ENCODE data around the gene CHST9. TPM values are rescaled to one million over a fixed set of nuclear protein-coding genes. Genes with fewer than 3 reads are reported as not detected.
"Not testable (repeated sequence)": the region's sequence is repeated elsewhere in the genome, so short reads cannot be mapped to it uniquely, and the experiment has no call there.

Gene CHST9
- total RNA-seq, 1 donor from 2014 or later: not detected

DNA sequence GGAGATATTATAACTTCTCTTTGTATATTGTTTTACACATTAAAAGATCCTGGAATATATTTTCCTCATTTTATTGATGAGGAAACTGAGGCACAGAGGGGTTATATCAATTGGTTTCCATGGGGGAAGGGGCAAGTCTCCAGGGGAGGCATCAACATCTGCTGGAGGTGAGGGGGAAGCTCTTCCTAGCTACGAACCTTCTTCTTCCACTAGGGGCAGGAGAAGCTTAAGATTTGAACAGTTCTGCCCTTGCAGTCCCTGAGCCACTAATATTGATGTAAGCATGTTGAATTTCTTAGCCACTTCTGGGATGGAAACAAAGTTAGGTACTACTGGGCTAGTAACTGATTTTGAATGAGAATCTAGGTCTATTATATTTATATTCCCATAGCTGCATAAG lies 179.5 kb downstream of the CHST9 start:
- no peak for DNase-seq (ENCODE audit: low read depth in 2 of 2)

- no peak for DNase-seq (ENCODE audit: low read depth in 2 of 2)
Measured at GRCh38 chr18:27004056-27004829, 180.9 kb downstream of the CHST9 start.

GRCh38 chr18:26999797-27000196 lies 185.3 kb downstream of the CHST9 start:
- no peak for DNase-seq (ENCODE audit: low read depth in 2 of 2)

- no peak for DNase-seq (ENCODE audit: low read depth in 2 of 2)
Measured at GRCh38 chr18:26993568-26993967, 191.5 kb downstream of the CHST9 start.

GRCh38 chr18:26992926-26993325 lies 192.2 kb downstream of the CHST9 start:
- no peak for DNase-seq (ENCODE audit: low read depth in 2 of 2)

DNA sequence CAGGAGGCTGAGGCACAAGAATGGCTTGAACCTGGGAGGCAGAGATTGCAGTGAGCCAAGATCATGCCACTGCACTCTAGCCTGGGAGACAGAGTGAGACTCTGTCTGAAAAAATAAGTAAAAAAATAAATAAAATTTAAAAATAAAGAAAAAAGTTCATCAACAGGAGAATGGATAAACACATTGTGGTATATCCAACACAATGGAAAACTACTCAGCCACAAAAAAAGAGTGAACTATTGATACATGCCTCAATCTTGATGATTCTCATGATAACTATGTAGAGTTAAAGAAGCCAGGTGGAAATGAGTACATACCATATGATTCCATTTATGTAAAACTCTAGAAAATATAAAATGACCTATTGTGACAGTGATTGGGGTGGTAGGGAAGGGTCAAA lies 195.3 kb downstream of the CHST9 start:
- no peak for DNase-seq (ENCODE audit: low read depth in 2 of 2)

DNA sequence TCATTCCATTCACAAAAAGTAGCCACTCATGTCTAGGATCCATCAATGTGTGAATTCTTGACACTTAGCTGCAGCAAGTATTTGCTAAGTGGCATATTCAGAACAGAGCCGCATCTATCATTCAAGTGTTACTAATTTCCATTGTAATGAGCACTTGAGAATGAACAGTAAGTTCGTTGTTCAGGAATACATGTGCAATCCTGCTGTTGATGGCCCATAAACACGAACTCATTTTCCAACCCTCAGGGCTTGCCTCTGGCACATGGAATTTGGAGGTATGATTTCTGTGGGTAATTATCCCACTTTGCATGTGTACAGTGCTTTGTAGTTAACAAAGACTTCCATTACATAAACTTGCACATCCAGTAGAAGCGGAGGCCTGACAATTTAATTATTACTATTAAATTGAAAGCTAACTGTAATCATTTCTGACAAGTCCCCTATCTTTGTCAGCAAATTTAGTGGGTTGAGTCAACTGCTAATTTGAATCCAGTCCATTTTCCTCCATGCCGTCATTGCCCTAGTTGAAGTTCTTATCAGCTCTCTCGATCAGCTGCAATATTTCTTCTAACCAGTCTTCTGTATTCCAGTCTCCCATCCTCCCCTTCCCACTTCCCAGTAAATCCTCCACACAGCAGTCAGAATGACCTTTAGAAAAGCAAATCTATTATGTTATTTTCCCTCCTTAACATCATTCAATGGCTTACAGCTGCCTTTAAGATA lies 203.6 kb downstream of the CHST9 start:
- DNase-seq (ENCODE audit: low read depth in 2 of 2): no peak

DNA sequence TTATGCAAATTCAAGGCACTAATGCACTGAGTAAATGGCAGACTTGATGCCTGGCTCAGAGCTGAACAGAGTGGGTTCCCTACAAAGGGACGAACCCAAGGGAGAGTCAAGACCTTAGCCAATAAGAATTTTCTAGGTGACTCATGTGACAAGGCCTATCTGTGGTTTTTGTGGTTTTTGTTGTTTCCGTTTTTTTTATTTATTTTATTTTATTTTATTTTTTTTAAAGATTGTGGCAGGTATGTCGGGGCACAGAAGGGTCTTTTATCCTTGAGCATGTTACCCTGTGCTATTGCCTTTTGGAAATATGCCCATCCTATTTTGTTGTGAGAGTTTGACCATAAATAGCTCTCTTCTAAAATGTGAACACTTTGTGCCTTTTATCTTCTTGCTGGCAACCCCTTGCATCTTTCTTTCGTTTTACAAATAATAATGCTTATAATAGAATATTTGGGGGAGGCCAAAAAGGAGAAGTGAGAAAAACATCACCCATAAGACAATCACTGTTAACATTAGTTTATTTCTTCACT lies 206.2 kb downstream of the CHST9 start:
- no peak for DNase-seq (ENCODE audit: low read depth in 2 of 2)

GRCh38 chr18:26977781-26978180 lies 207.3 kb downstream of the CHST9 start:
- DNase-seq (ENCODE audit: low read depth in 2 of 2): no peak

DNA sequence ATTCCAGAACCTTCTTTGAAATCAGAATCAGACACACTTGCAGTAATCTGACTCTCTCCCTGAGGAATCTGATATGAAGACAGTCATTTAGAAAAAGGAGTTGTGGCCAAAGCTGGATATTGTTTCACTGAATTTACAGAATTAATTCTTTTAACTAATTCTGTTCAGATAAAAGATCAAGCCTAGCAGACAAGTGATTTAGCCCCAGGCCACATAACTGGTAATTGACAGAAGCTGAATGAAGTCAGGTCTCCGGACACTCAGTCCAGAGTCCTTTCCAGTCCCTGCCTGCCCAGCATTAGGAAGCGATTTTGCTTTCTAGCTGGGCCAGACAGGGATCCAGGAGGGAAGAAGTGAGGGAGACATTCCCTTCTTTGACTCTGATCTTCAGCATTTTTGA lies 208.9 kb downstream of the CHST9 start:
- DNase-seq (ENCODE audit: low read depth in 2 of 2): no peak

GRCh38 chr18:26972549-26972948 lies 212.6 kb downstream of the CHST9 start:
- not testable (repeated sequence) for DNase-seq (ENCODE audit: low read depth in 2 of 2)

DNA sequence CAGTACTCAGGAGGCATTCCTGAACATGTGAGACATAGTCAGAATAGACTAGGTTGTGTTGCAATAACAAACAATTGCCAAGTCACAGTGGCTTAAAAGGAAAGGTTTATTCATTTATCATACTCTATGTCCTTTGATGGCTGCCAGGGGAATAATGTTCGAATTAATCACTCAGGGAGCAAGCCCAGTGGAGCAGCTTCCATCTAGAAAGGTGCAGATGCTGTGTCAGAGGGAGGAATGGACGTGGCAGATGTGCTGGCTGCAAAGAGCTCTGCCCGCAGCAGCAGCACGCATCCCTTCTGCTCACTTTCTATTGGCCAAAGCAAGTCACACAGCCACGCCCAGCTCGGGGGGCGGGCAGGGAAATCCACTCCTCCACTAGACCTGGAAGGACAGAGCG lies 213.7 kb downstream of the CHST9 start:
- no peak for DNase-seq (ENCODE audit: low read depth in 2 of 2)

DNA sequence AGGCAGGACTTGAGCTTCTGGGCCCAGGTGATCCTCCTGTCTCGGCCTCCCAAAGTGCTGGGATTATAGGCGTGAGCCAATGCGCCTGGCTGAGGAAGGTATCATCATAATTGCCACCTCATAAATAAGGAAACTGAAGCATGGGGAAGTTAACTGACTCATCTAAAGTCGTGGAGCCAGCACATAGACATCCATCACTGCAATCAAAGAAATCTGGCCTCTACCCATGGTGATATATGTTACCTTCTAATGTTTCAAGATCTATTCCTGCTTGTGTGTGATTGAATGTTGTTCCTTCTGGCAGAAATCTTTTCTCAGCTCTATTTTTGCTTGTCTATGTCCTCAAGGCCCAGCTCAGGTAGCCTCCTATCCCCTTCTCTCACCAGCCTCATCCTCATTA lies 214.5 kb downstream of the CHST9 start:
- DNase-seq (ENCODE audit: low read depth in 2 of 2): no peak

DNA sequence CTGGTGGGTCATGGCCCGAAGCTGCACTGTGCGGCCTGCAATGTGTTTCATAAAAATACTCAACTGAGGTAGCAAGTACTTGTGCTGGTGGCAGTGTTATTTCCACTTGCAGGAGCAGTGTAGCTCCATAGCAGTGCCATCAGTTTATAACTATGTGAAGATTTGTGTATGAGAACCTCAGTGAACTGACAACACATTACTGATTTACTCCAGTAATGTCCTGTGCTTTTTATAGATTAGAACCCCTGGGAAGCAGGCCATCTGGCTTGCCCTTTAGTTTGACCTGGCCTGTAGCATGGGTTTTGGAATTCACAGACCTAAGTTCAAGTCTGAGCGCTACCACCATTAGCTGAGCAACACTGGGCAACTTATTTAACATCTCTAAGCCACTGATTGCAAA lies 219.9 kb downstream of the CHST9 start:
- DNase-seq (ENCODE audit: low read depth in 2 of 2): no peak

DNA sequence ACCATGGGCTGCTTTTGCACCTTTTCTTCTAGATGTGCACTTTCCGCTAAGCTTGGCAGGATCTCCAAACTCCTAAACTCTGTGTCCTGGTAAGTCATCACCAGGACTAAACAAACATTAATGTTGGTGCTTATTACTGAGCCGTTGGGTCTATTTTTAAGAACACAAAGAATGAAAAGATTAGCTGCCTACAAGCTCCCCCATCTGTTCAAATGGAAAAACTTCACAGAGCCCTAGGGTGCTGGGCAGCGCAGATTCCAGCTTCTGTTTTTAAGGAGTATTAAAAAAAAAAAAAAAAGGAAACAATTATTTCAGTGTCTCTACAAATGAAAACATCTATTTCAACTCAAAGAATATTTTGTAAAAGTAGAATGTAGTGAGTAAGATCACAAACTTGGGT lies 221.8 kb downstream of the CHST9 start:
- no peak for DNase-seq (ENCODE audit: low read depth in 2 of 2)

- no peak for DNase-seq (ENCODE audit: low read depth in 2 of 2)
Measured at GRCh38 chr18:26961839-26962238, 223.3 kb downstream of the CHST9 start.

- no peak for DNase-seq (ENCODE audit: low read depth in 2 of 2)
Measured at GRCh38 chr18:26960911-26961310, 224.2 kb downstream of the CHST9 start.

GRCh38 chr18:26956863-26957262 lies 228.2 kb downstream of the CHST9 start:
- no peak for DNase-seq (ENCODE audit: low read depth in 2 of 2)

GRCh38 chr18:26948703-26949102 lies 236.4 kb downstream of the CHST9 start:
- no peak for DNase-seq (ENCODE audit: low read depth in 2 of 2)

GRCh38 chr18:26943906-26944305 lies 241.2 kb downstream of the CHST9 start:
- no peak for DNase-seq (ENCODE audit: low read depth in 2 of 2)

GRCh38 chr18:26941584-26941983 lies 243.5 kb downstream of the CHST9 start:
- DNase-seq (ENCODE audit: low read depth in 2 of 2): no peak

DNA sequence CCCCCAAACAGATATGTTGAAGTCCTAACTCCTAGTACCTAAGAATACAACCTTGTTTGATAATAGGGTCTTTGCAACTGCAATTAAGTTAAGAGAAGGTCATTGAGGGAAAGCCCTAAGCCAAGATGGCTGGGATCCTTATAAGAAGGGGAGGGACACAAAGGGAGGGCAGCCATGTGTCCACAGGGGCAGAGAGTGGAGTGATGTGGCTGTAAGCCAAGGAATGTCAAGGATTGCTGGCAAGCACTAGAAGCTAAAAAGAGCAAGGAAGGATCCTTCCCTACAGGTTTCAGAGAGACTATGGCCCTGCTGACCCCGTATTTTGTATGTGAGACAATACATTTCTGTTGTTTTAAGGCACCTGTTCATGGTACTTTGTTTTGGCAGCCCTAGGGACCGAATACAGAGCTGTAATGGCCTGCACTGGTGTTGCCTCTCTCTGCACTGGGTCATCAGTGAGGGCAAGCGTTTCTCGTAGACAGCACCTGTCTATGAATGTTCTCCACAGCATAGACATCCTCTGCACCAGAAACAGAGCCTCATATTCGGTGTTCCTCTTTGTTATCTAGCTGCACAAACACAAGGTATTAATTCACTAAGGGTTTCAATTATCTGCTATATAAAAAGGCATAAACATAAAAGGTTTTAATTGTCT lies 244.2 kb downstream of the CHST9 start:
- no peak for DNase-seq (ENCODE audit: low read depth in 2 of 2)
